K562 (cell line): ENCODE data around the gene ITPRIP. TPM values are rescaled to one million over a fixed set of nuclear protein-coding genes. Genes with fewer than 3 reads are reported as not detected.
A peak's percentile ranks its signal among the peaks of the same experiment; 100 is the strongest.

Experiments used
- CBFB ChIP-seq: sonication (generic); formaldehyde crosslinking; IDR thresholded peaks from 2 replicates; pipeline ENCODE4 v1.4.0; 2020; ENCODE audit warnings: mild to moderate bottlenecking, missing genetic modification reagents
- CBX1 ChIP-seq: sonication (generic); IDR thresholded peaks from 2 replicates; pipeline ENCODE4 v1.6.1; 2016; ENCODE audit warnings: antibody characterized with exemption, low read depth, mild to moderate bottlenecking
- CREB1 ChIP-seq, 2 experiments: sonication (generic) in 1 of 2; formaldehyde crosslinking in 1 of 2; IDR thresholded peaks; 2 replicates each; pipeline versions ENCODE4 v1.6.1 to v1.8.0; 2012 to 2022; ENCODE audit warnings: inconsistent platforms in 1 of 2, mild to moderate bottlenecking in 1 of 2, missing genetic modification reagents in 1 of 2, moderate library complexity in 1 of 2
- ELK3 ChIP-seq: fragments of 450-650 bp; formaldehyde crosslinking; IDR thresholded peaks from 2 replicates; pipeline ENCODE4 v1.4.0; 2020; ENCODE audit warnings: mild to moderate bottlenecking
- ERF ChIP-seq: fragments of 450-650 bp; formaldehyde crosslinking; IDR thresholded peaks from 2 replicates; pipeline ENCODE4 v1.4.0; 2020; ENCODE audit warnings: mild to moderate bottlenecking, mixed read lengths
- ETV5 ChIP-seq: sonication (generic); formaldehyde crosslinking; IDR thresholded peaks from 2 replicates; pipeline ENCODE4 v1.4.0; 2020; ENCODE audit warnings: low read depth, mild to moderate bottlenecking, missing genetic modification reagents
- FOS ChIP-seq: IDR thresholded peaks from 3 replicates; pipeline ENCODE4 v1.6.1; 2011; ENCODE audit not compliant: insufficient read length; ENCODE audit errors: extremely low read depth
- HSF4 ChIP-seq: fragments of 250-450 bp; sonication (Bioruptor Pico); IDR thresholded peaks from 2 replicates; pipeline ENCODE4 v2.1.2; 2022; ENCODE audit warnings: mild to moderate bottlenecking, moderate library complexity, borderline replicate concordance
- KHSRP ChIP-seq: fragments of 450-650 bp; IDR thresholded peaks from 2 replicates; pipeline ENCODE4 v1.6.1; 2017
- KLF1 ChIP-seq: fragments of 450-650 bp; IDR thresholded peaks from 2 replicates; pipeline ENCODE4 v1.6.1; 2016; ENCODE audit warnings: missing genetic modification characterization, missing compliant biosample characterization
- KLF13 ChIP-seq: fragments of 450-650 bp; IDR thresholded peaks from 2 replicates; pipeline ENCODE4 v1.6.1; 2016; ENCODE audit warnings: missing genetic modification characterization, low read depth, mild to moderate bottlenecking, missing compliant biosample characterization, moderate library complexity, borderline replicate concordance
- MBD2 ChIP-seq: sonication (generic); IDR thresholded peaks from 2 replicates; pipeline ENCODE4 v1.6.1; 2016; ENCODE audit warnings: low read depth, borderline replicate concordance
- MCM2 ChIP-seq: fragments of 450-650 bp; IDR thresholded peaks from 2 replicates; pipeline ENCODE4 v1.6.1; 2017; ENCODE audit warnings: low read depth, mild to moderate bottlenecking
- MECOM ChIP-seq: fragments of 250-450 bp; sonication (Bioruptor Pico); IDR thresholded peaks from 2 replicates; pipeline ENCODE4 v1.8.0; 2022; ENCODE audit warnings: inconsistent platforms
- MTA1 ChIP-seq: fragments of 450-650 bp; IDR thresholded peaks from 2 replicates; pipeline ENCODE4 v1.6.1; 2017; ENCODE audit warnings: borderline replicate concordance
- MYNN ChIP-seq, 2 experiments: sonication (generic); formaldehyde crosslinking in 1 of 2; IDR thresholded peaks; 2 replicates each; pipeline versions ENCODE4 v1.5.0 to v1.6.1; 2016 to 2020; ENCODE audit warnings: antibody characterized with exemption in 1 of 2, missing genetic modification reagents in 1 of 2
- NCOA4 ChIP-seq: fragments of 450-650 bp; IDR thresholded peaks from 2 replicates; pipeline ENCODE4 v1.6.1; 2018; ENCODE audit warnings: mild to moderate bottlenecking; ENCODE audit not compliant: partially characterized antibody
- NFE2 ChIP-seq: IDR thresholded peaks from 2 replicates; pipeline ENCODE4 v1.6.1; 2014; ENCODE audit warnings: antibody characterized with exemption, low read depth
- NFIX ChIP-seq: fragments of 250-450 bp; sonication (Bioruptor Pico); IDR thresholded peaks from 2 replicates; pipeline ENCODE4 v1.4.0; 2020; ENCODE audit warnings: low read depth, mild to moderate bottlenecking, moderate library complexity
- NFRKB ChIP-seq: fragments of 450-650 bp; IDR thresholded peaks from 2 replicates; pipeline ENCODE4 v1.6.1; 2016; ENCODE audit warnings: low read depth
- NONO ChIP-seq, 2 experiments: fragments of 200-400 bp in 1 of 2; fragments of 450-650 bp in 1 of 2; formaldehyde crosslinking in 1 of 2; IDR thresholded peaks; 2 replicates each; pipeline ENCODE4 v1.6.1; 2017; ENCODE audit warnings: low read depth in 2 of 2, mild to moderate bottlenecking in 2 of 2, moderate library complexity in 2 of 2, low read length in 1 of 2
- RFX5 ChIP-seq: IDR thresholded peaks from 2 replicates; pipeline ENCODE4 v1.6.1; 2011; ENCODE audit warnings: low read depth, mild to moderate bottlenecking, improper control_type of control experiment, low read length
- RFX7 ChIP-seq: fragments of 250-450 bp; sonication (Bioruptor Pico); IDR thresholded peaks from 2 replicates; pipeline ENCODE4 v1.5.1; 2021; ENCODE audit warnings: mild to moderate bottlenecking
- SIRT6 ChIP-seq: IDR thresholded peaks from one replicate; pipeline ENCODE4 v1.6.1; 2012; ENCODE audit warnings: low read depth, mild to moderate bottlenecking, control low read depth, inconsistent platforms, low read length, moderate library complexity
- SMARCA5 ChIP-seq: fragments of 450-650 bp; IDR thresholded peaks from 2 replicates; pipeline ENCODE4 v1.6.1; 2016
- STAG1 ChIP-seq: sonication (generic); formaldehyde crosslinking; IDR thresholded peaks from 2 replicates; pipeline ENCODE4 v1.5.0; 2020; ENCODE audit warnings: missing genetic modification reagents, borderline replicate concordance
- TEAD1 ChIP-seq, 2 experiments: fragments of 450-650 bp in 1 of 2; sonication (generic) in 1 of 2; formaldehyde crosslinking; IDR thresholded peaks; 2 replicates each; pipeline versions ENCODE4 v1.4.0 to v1.8.0; 2020 to 2022; ENCODE audit warnings: mild to moderate bottlenecking in 2 of 2, missing genetic modification reagents in 1 of 2
- ZEB2 ChIP-seq: fragments of 450-650 bp; IDR thresholded peaks from 2 replicates; pipeline ENCODE4 v1.6.1; 2016
- ZNF124 ChIP-seq: sonication (generic); formaldehyde crosslinking; IDR thresholded peaks from 2 replicates; pipeline ENCODE4 v1.8.1; 2022; ENCODE audit warnings: missing genetic modification reagents
- ZNF274 ChIP-seq: IDR thresholded peaks from 2 replicates; pipeline ENCODE4 v1.6.1; 2011; ENCODE audit warnings: low read depth, mild to moderate bottlenecking, low read length, moderate library complexity, borderline replicate concordance
- ZNF354B ChIP-seq: fragments of 250-450 bp; sonication (Bioruptor Pico); IDR thresholded peaks from 2 replicates; pipeline ENCODE4 v1.4.0; 2020
- ZNF699 ChIP-seq: fragments of 250-450 bp; sonication (Bioruptor Pico); IDR thresholded peaks from 2 replicates; pipeline ENCODE4 v1.8.0; 2021; ENCODE audit warnings: mild to moderate bottlenecking, moderate library complexity; ENCODE audit not compliant: insufficient replicate concordance
- polyA plus RNA-seq, 8 experiments: library from polyadenylated mRNA; depleted of rRNA in 4 of 8; stranded (reverse) in 5 of 8; unstranded in 3 of 8; fragments of >200 nt; fragmentation: Nextera tagmentation in 2 of 8; fragmentation: Illumina TruSeq in 1 of 8; extraction: Ambion mirVana in 2 of 8; extraction: Trizol in 1 of 8; gene quantifications; 2 replicates each; pipeline versions ENCODE4 v1.2.1 to v1.2.3, GENCODE V29; 2011 to 2014; ENCODE audit warnings: inconsistent platforms in 1 of 8, missing spikeins in 1 of 8
- total RNA-seq, 7 experiments: library from RNA; depleted of rRNA in 6 of 7; stranded (reverse); fragments of >200 nt in 6 of 7; fragmentation: Illumina TruSeq in 2 of 7; extraction: Trizol in 2 of 7; gene quantifications; 2 replicates each; pipeline versions ENCODE4 v1.2.1 to v1.2.3, GENCODE V29; 2011 to 2021; ENCODE audit warnings: low replicate concordance in 1 of 7
- TF ChIP-seq, protein P1 (sequence below): fragments of 250-450 bp; sonication (Bioruptor Pico); IDR thresholded peaks from 2 replicates; pipeline ENCODE4 v1.5.0; 2021

The ITPRIP gene
- total and polyA plus RNA-seq, 9 of the 15 experiments (the other 6 are each of a cell fraction or from before 2014, with no cell fraction given): 4.4 to 28.5 (median 10.9) TPM

DNA sequence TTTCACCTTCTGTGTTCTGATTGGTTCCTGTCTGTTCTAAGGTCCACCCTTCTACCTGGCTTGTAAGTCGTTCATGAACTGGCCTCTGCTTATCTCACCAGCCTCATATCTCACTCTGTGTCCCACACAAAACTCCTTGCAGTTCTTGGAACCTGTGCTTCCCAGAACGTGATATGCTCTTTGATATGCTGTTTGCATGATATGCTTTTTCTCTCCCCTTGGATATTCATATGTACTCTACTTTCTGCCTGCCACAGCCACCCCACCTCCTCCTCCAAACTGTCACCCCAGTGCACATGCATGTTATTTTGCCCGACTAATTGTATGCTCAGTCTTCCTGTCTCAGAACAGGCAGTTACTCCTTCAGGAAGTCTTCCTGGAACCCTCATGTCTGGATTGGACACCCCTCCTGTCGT, 1.9 kb upstream of the ITPRIP start (continued):
- no peak for TF ChIP-seq ELK3
- no peak for TF ChIP-seq CBFB (CRISPR knock-in tag)
- TF ChIP-seq FOS: no peak
- TF ChIP-seq MBD2: 0 out of 2 replicates have a peak, but pooled peaks have one; percentile 16
- no peak for TF ChIP-seq MECOM (CRISPR knock-in tag)
- TF ChIP-seq ZNF274: no peak
- TF ChIP-seq ERF: no peak
- TF ChIP-seq KHSRP: no peak
- no peak for TF ChIP-seq SMARCA5
- TF ChIP-seq STAG1 (CRISPR knock-in tag): no peak
- TF ChIP-seq MTA1: no peak
- TF ChIP-seq CREB1 (IDR thresholded peaks at IDR 0.05): 0 out of 2 replicates have a peak, but pooled peaks have one; percentile 28
- no peak for TF ChIP-seq CREB1 (CRISPR knock-in tag; IDR thresholded peaks at IDR 0.05)
- no peak for TF ChIP-seq NONO (IDR thresholded peaks at IDR 0.05; ENCODE audit: low read depth in 2 of 2, low read length in 1 of 2)
- no peak for TF ChIP-seq ETV5 (CRISPR knock-in tag)
- TF ChIP-seq NFRKB: peak; percentile 63
- TF ChIP-seq CBX1: no peak
- peak; percentile 95 for TF ChIP-seq ZEB2
- TF ChIP-seq RFX5: no peak
- TF ChIP-seq ZNF124 (CRISPR knock-in tag): no peak
- TF ChIP-seq NCOA4: no peak
- no peak for TF ChIP-seq KLF13 (tag)
- TF ChIP-seq, protein P1, sequence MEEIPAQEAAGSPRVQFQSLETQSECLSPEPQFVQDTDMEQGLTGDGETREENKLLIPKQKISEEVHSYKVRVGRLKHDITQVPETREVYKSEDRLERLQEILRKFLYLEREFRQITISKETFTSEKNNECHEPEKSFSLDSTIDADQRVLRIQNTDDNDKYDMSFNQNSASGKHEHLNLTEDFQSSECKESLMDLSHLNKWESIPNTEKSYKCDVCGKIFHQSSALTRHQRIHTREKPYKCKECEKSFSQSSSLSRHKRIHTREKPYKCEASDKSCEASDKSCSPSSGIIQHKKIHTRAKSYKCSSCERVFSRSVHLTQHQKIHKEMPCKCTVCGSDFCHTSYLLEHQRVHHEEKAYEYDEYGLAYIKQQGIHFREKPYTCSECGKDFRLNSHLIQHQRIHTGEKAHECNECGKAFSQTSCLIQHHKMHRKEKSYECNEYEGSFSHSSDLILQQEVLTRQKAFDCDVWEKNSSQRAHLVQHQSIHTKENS (CRISPR knock-in tag): no peak
- no peak for TF ChIP-seq SIRT6
- TF ChIP-seq NFE2: peak; percentile 61
- TF ChIP-seq ZNF354B (CRISPR knock-in tag): no peak
- TF ChIP-seq TEAD1 (CRISPR knock-in tag; IDR thresholded peaks at IDR 0.05): no peak
- no peak for TF ChIP-seq HSF4 (CRISPR knock-in tag)
- TF ChIP-seq MYNN (IDR thresholded peaks at IDR 0.05): 0 out of 2 replicates have a peak, but pooled peaks have one; percentile 18
- no peak for TF ChIP-seq MYNN (CRISPR knock-in tag; IDR thresholded peaks at IDR 0.05)
- no peak for TF ChIP-seq MCM2
- TF ChIP-seq KLF1 (tag): no peak
- no peak for TF ChIP-seq RFX7 (CRISPR knock-in tag)
- TF ChIP-seq NFIX (CRISPR knock-in tag): no peak
- TF ChIP-seq ZNF699 (CRISPR knock-in tag): no peak
